GM19372 (cell line): Measurements from ENCODE around the gene PDCD11.
"Not testable (repeated sequence)": the region's sequence is repeated elsewhere in the genome, so short reads cannot be mapped to it uniquely, and the experiment has no call there.

Source experiments
- ATAC-seq: cut with Tn5 transposase; IDR thresholded peaks from one replicate; pipeline ENCODE4 v1.9.1; 2021; ENCODE audit warnings: mild to moderate bottlenecking, low read depth, moderate library complexity; ENCODE audit not compliant: unreplicated experiment

The PDCD11 gene, protein sequence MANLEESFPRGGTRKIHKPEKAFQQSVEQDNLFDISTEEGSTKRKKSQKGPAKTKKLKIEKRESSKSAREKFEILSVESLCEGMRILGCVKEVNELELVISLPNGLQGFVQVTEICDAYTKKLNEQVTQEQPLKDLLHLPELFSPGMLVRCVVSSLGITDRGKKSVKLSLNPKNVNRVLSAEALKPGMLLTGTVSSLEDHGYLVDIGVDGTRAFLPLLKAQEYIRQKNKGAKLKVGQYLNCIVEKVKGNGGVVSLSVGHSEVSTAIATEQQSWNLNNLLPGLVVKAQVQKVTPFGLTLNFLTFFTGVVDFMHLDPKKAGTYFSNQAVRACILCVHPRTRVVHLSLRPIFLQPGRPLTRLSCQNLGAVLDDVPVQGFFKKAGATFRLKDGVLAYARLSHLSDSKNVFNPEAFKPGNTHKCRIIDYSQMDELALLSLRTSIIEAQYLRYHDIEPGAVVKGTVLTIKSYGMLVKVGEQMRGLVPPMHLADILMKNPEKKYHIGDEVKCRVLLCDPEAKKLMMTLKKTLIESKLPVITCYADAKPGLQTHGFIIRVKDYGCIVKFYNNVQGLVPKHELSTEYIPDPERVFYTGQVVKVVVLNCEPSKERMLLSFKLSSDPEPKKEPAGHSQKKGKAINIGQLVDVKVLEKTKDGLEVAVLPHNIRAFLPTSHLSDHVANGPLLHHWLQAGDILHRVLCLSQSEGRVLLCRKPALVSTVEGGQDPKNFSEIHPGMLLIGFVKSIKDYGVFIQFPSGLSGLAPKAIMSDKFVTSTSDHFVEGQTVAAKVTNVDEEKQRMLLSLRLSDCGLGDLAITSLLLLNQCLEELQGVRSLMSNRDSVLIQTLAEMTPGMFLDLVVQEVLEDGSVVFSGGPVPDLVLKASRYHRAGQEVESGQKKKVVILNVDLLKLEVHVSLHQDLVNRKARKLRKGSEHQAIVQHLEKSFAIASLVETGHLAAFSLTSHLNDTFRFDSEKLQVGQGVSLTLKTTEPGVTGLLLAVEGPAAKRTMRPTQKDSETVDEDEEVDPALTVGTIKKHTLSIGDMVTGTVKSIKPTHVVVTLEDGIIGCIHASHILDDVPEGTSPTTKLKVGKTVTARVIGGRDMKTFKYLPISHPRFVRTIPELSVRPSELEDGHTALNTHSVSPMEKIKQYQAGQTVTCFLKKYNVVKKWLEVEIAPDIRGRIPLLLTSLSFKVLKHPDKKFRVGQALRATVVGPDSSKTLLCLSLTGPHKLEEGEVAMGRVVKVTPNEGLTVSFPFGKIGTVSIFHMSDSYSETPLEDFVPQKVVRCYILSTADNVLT (N-terminal part only)

DNA sequence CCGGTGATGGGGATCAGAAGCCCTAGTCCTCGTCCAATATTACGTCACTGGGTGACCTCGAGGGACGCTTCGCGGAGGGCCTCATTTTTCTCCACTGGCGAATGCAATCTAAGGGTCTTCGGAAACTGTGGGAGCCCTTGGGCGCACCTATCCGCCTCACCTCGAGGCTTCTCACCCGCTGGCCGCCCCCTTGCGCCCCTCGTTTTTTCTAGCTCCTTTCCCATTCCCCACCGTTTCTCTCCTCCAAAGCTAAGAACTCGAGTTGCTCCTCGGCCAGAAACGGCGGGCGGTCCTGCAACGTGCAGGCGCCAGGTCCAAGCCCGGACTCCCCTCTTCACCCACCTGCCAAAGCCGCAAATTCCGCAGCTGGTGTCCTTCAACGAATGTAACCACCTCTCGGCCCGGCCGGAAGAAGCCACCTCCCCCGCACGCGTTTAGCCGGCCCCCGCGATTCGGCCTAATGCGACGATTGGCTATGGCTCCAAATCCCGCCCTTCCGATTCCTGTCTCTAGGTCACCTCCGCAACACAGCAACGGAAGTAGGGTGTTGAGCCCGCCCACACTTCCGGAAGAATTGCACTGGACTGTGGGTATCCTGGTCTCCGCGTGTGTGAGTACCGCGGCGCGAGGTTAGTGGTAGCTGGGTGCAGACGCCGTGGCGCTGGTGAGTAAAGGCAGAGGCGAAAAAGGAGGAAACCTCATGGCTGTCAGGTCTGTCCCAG lies at the start of gene PDCD11, which contains the start of gene ATP5MK:
PDCD11 (plus strand) TSS at position 560 of the 722 bp plus-strand sequence. CDS start 1,801 bp downstream, outside the sequence.
ATP5MK (minus strand) TSS at position 409 of the 722 bp plus-strand sequence. CDS start 4,018 bp downstream, outside the sequence.
- peak; percentile 99 for ATAC-seq

DNA sequence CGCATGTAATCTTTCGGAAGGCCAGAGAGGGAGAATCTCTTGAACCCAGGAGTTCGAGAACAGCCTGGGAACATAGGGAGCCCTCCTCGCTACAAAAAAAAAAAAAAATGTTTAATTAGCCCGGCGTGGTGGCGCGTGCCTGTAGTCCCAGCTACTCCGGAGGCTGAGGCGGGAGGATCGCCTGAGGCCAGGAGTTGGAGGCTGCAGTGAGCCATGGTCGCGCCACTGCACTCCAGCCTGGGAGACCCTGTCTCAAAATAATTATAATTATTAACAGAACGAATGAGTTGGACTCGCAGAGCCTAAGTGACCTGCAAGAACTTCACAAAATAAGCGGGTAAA lies 46.3 kb upstream of the PDCD11 start:
- no peak for ATAC-seq

DNA sequence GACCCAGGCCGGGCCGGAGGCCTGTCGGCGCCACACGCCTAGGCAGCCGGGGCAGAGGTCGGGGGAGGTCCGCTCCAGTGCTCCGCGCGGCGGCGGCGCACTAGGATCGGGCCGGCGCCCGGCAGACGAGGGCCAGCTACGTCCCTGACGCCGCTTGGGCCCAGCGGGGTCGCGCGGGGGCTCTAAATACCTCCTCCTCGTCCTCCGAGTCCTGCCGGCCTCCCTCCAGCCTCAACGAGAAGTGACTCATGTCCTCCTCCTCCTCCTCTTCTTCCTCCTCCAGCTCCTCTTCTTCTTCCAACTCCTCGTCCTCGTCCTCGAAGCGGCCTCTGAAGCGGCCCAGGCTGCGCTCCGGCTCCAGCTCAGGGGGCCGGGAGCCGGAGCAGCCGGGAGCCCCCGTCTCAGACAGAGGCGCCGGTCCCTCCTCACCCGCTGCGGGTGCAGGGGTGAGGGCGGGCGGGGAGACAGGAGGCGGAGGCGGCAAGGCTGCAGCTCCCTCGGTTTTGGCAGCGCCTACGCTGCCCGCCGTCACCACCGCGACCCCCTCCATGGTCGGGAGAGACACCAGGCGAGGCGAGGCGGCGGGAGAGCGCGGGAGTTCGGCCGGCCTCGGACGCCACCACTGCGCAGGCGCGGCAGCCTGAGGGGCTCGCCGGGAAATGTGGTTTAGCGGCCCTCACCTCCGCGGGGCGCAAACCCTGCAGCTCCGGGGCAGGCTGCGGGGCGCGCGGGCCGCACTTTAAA lies 45.7 kb upstream of the PDCD11 start, which contains the start of gene PCGF6:
PCGF6 (minus strand) TSS at position 624 of the 744 bp plus-strand sequence; CDS start at position 550, 74 bp downstream.
- ATAC-seq, result peak; percentile 83

DNA sequence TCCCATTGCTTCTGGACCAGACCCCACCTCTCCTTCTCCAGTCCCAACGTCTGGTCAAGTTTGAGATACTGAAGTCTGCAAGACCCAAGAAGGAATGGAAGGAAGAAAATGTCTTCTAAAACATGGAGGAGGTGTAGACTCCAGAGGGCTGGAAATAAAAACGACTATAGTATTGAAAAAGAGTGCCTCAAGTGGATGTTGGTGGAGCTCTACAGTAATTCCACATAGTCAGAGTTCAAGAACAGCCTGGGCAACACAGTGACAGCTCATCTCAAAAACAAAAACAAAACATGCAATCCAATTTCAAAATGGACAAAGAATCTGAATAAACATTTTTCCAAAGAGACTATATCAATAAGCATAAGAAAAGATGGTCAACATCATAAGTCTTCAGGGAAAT lies 43.1 kb upstream of the PDCD11 start:
- no peak for ATAC-seq

DNA sequence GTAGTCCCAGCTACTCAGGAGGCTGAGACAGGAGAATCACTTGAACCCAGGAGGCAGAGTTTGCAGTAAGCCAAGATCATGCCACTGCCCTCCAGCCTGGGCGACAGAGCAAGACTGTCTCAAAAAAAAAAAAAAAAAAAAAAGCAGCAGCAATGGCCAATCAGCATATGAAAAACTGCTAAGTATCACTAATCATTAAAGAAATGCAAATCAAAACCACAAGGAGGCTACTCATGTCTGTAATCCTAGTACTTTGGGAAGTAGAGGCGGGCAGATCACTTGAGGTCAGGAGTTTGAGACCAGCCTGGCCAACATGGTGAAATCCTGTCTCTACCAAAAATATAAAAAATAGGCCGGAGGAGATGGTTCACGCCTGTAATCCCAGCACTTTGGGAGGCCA lies 41.9 kb upstream of the PDCD11 start:
- not testable (repeated sequence) for ATAC-seq

DNA sequence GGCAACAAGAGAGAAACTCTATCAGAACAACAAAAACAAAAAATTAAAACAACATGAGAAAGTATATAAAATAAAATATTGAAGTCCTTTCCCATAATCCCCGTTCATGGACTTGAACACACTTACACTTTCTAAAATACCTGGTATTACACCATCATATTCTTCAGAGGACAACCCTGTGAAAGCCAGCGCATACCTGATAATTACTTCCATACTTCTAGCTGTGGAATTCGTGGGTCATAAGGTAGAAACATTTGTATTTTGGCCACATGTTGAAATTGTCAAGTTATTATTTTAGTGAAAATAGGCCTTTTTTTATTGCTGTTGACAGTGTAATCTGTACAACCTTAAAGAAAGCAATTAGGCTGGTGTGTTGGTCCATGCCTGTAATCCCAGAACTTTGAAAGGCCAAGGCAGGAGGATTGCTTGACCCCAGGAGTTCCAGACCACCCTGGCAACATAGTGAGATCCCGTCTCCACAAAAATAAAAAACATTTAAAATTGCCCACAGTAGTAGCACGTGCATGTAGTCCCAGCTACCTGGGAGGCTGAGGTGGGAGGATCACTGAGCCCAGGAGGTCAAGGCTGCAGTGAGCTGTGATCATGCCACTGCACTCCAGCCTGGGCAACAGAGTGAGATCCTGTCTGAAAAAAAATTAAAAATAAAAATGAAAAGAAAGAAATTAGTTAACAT lies 40.4 kb upstream of the PDCD11 start:
- ATAC-seq, result no peak

DNA sequence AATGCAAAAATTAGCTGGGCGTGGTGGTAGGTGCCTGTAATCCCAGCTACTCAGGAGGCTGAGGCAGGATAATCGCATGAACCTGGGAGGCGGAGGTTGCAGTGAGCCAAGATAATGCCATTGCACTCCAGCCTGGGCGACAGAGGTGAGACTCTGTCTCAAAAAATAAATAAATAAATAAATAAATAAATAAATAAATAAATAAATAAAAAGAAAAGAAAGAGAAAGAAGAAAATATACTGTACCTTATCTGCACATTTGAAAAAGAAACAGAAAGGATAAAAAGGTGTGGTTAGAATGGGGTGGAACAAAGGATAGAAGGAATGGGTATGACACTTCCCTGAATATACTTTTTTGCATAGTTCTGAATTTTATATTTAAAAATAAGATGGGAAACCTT lies 36.9 kb upstream of the PDCD11 start:
- not testable (repeated sequence) for ATAC-seq

DNA sequence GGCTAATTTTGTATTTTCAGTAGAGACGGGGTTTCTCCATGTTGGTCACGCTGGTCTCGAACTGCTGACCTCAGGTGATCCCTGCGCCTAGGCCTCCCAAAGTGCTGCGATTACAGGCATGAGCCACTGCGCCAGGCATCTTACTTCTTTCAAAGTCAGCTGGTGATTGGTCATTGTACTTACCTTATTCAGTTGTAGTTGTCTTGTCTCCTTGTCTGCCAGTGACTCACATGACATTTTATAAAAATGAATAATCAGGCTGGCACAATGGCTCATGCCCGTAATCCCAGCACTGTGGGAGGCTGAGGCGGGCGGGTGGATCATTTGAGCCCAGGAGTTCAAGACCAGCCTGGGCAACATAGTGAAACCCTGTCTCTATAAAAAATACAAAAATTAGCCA lies 35.6 kb upstream of the PDCD11 start:
- ATAC-seq, result not testable (repeated sequence)

DNA sequence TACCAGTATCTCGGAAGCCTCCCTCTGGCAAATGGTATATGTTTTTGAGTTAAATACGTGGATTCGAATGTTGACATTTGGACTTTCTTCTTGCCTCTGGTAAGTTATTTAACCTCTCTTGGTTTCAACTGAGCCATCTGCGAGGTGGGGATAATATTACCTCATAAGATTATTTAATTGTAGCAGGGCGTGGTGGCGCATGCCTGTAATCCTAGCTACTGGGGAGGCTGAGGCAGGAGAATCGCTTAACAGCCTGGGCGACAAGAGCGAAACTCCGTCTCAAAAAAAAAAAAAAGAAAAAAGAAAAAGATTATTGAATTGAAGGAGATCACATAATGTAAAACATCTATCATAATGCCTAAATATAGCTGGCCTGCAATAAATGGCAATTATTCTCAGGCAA lies 29.0 kb upstream of the PDCD11 start:
- no peak for ATAC-seq

DNA sequence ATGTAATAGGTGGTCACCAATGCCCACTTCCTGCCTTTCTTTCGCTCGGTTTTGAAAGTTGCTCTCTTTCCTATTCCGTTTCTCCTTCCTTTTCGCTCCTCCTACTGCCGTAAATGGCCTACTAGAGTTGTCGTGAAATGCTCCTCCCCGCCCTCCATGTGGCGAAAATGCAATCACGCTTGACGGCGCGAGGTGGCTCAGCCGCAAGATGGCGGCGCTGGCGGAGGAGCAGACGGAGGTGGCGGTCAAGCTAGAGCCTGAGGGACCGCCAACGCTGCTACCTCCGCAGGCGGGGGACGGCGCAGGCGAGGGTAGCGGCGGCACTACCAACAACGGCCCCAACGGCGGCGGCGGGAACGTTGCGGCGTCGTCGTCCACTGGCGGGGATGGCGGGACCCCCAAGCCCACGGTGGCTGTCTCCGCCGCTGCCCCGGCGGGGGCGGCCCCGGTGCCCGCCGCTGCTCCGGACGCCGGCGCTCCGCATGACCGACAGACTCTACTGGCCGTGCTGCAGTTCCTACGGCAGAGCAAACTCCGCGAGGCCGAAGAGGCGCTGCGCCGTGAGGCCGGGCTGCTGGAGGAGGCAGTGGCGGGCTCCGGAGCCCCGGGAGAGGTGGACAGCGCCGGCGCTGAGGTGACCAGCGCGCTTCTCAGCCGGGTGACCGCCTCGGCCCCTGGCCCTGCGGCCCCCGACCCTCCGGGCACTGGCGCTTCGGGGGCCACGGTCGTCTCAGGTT lies 28.5 kb upstream of the PDCD11 start, which contains the start of gene TAF5:
TAF5 (plus strand) TSS at position 195 of the 737 bp plus-strand sequence; CDS start at position 209, 14 bp downstream.
- ATAC-seq, result peak; percentile 55

DNA sequence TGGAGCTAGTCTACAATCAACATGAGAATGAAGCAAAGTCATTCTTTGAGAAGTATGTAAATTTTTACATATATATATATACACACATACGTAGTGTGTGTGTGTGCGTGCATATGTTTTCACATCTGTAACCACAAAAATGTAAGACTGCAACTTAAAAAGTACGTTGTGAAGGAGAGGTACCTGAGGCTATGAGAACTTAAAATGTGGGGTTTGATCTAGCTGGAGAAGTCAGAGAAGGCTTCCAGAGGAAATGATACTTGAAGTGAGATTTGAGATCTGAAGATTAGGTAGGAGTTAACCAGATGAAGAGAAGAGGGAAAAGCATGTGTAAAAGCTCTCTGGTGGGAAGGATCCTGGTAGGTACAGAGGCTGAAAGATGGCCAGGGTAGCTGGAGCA lies 22.9 kb upstream of the PDCD11 start:
- no peak for ATAC-seq

DNA sequence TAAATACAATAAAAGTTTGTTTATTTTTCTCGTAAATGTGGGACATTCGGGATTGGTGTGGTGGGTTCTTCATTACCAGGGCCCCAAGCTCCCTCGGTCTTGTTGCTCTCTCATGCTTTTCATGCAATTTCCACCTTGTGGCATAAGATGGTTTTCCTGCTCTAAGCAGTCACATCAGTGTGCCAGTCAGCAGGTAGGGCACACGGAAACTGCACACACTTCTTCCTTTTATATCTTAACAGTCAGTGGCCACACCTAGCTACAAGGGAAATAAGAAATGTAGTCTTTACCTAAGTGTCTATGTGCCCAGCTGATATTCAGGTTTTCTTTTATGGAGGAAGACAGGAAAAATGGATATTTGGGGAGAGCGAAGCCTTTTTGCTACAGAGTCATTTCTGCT lies 22.2 kb upstream of the PDCD11 start:
- ATAC-seq, result no peak

DNA sequence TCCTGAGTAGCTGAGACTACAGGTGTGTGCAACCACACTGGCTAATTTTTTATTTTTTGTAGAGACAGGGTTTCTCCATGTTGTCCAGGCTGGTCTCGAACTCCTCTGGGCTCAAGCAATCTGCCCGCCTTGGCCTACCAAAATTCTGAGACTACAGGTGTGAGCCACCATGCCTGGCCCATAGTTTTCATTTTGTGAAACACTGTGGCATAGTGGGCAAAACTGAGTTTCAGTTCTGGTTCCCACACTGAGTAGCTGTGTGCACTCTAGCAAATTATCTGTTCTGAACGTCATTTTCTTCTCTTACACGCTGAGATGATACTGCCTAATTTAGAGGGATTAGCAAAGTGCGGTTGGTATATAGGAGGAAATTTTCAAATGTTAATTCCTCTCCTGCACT lies 13.7 kb upstream of the PDCD11 start:
- ATAC-seq, result no peak

DNA sequence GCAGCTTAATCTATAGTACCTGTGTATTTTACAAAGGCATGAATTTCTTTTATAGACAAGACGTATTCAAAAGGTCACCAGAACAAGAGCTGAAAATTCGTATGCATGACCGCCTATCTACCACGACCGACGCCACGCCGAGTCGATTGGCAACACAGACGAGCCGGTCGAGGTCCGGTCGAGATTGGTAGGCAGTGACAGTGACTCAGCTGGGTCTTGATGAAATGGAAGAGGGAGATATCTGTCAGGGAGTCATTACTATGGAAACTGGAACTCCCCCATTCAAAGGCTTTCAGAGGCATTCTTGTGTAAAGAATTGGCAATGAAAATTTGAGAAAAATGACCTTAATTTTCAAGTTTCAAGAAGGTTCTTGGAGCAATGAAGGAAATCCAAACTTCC lies 2.2 kb upstream of the PDCD11 start:
- no peak for ATAC-seq

DNA sequence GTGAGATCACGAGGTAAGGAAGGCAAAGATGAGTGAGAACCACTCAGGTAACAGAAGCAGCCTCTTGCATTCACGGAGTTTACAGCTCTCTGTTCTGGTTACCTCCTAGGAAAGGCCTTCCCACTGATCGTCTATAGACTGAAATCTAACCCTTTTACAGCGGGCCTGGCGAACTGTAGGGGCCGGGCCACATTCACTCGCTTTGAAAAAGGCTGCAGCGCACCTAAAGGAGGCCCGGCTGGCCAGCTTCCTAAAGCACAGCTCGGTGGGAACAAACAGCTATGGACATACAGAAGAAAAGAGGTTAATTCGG lies 716 bp upstream of the PDCD11 start:
- ATAC-seq, result no peak

DNA sequence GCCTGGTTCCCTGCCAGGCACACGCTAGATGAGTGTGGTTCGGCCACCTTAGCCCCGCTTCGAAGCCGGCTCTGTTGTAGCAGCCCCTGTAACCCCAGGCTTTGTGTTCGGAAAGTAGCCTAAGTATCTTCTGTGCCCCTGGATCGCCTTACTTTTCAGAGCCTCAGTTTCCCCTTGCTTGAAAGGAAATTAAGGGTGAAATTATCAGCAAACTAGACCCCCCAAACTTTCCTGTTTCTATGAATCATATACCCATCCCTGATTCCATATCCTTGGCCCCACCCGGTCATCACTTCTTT lies 312 bp downstream of the PDCD11 start:
- ATAC-seq, result no peak

DNA sequence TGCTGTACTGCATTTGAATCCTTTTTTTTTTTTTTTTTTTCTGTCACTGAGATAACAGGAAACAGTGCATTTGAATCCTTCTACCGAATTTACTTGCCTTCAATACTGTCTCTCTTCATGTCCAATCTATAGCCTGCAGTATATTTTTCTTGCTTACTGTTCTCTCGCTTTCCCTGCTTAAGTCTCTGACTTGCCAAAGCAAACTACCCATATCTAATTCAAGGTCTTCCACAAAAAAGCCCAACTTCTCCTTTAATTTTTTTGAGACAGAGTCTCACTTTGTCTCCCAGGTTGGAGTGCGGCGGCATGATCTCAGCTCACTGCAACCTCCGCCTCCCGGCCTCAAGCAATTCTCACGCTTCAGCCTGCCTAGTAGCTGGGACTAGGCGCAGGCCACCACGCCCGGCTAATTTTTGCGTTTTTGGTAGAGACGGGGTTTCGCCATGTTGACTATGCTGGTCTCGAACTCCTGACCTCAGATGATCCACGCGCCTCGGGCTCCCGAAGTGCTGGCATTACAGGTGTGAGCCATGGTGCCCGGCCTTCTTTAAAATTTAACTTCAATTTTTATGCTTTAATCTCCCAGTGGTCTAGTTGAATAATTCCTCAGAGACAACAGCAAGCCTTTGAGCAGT lies 882 bp downstream of the PDCD11 start:
- no peak for ATAC-seq

DNA sequence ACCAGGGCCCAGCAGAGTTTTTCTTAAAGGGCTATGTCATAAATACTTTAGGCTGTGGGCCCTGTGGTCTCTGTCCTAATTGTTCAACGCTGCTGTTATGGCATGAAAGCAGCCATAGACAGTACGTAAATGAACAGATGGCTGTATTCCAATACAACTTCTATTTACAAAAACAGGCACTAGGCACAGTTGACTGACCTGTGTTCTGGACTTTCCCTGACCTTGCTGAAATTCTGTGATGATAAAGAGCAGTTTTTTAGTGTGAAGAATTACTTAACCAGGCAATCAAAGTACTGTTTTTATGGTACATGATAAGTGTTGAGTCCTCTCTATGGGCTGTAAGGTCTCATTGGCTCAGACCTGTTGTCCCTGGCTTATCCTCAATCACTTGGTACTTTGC lies 17.1 kb downstream of the PDCD11 start:
- ATAC-seq, result no peak
